HG02610 (cell line): Measurements from ENCODE around the gene ZBTB37.
"Not testable (repeated sequence)": the region's sequence is repeated elsewhere in the genome, so short reads cannot be mapped to it uniquely, and the experiment has no call there.

Experiments used
- ATAC-seq: cut with Tn5 transposase; IDR thresholded peaks from one replicate; pipeline ENCODE4 v1.9.1; 2021; ENCODE audit warnings: mild to moderate bottlenecking, moderate library complexity; ENCODE audit not compliant: unreplicated experiment

The ZBTB37 gene

DNA sequence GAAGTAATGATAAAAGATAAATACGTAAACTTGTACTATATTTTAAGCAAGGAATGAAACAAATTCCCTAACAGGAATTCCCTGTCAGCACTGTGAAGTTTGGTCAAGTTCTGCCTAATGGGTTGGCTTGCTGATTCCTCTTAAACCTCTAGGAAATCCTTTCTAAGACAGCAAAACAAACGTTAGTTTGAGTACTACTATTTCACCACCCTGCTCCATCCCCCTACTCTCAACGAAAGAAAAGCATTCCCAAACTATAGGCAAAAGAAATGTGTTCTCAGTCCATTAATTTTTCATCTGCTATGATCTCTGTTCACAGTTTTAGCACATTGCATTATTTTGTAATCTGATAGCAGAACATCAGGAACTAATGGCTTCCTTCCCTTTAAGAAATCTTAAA, 32.8 kb downstream of the ZBTB37 start:
- no peak for ATAC-seq

DNA sequence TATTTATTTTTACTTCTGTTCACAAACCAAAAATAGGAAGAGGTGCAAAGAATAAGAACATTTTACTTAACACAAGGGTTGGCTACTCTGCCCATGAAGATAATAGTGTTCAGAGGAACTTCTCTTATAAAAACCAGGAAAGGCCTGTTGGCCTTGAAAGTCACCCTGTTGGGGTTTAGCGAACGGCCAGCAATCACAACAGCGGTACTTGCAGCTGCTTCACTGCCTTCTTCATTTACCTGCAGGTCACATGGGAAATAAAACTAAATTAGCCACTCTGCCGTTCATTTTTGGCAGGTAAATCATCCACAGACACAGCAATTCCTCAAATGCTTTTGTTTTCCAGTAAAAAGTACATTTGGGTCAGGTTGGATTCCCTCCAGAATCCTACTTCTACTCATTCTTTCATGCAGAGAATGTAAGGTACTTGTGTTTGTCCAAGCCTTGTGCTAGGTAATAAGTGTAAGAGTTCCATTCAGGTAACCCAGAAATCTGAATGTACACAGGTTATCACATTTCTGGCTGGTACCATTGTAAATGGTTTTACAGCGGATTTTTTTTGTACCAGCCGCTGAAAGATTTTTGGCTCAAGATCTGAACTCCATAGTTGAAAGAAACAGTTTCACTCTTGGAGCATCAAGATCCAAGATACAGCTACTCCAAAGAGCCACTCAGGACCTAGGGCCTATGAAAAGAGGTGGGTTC, 35.8 kb downstream of the ZBTB37 start:
- no peak for ATAC-seq

DNA sequence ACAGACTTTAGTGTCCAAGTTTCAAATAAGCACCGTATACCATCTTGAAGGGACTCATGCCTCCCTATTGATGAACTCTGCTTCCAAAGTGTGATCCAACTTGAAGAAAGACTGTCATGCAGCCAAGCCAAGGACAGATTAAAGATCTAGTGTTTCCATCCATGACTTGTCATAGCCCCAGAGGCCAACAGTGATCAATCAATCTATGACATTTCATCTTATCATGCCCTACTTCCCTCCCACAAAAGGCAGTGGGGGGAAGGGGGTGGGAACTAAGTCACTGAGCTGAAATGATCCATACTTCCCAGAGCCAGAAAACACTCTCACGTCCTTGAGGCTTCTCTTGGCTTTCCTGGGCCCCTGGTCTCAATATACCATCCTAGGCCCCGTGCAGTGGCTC, 44.9 kb downstream of the ZBTB37 start:
- ATAC-seq: no peak

DNA sequence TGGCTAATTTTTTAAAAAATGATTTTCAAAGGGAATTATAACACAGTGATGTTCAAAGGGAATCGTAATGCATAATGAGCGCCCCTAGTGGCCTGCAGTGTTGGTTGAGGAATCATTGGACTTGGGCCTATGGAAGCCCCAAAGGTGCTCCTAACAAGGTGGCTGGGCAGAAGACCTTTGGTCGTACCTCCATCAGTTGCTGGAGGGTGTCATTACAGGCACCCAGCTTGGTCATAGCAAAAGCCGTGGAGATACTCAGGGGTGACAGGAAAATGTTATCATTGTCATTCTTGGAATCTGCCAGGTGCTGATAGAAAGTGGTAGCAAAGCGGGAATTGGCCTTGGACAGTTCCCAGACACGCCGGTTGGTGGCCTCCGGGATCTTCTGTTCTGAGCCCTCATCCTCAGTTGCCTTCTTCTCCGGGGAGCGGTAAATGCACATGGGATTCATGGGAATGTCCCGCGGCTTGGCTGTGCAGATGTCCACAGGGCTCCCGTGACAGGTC, 46.2 kb downstream of the ZBTB37 start:
- no peak for ATAC-seq

DNA sequence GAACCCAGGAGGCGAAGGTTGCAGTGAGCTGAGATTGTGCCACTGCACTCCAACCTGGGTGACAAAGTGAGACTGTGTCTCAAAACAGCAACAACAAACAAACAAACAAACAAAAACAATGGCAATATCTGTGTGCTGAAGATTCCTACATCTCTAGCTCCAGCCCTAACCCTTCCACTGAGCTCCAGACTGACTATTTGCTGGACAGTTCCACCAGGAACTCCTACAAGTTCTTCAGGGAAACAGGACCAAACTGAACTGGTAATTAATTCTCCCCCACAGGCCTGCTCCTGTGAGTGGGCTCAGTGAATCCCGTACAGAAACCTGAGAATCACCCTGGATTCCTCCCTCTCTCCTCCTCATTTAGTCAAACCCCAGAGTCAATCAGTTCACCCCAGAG, 47.4 kb downstream of the ZBTB37 start:
- no peak for ATAC-seq

DNA sequence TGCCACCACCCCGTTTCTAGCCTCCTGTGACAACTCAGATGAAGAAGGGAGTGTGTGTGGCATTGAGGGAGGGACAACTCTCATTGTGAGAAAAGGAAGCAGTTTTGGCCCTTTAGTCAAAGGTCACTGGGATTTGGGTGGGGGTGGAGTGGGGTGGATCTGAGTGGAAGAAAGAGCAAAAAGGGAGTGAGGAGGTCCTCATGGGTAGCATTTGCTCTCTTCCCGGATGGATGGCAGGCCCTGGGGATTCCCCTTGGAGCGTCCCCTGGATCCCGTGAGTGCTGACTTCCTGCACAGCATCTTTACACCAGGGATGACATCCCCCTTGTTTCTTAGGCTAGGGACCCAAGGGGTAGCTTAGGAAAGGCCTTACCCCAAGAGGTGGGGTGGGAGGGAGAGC, 48.5 kb downstream of the ZBTB37 start:
- ATAC-seq: no peak

DNA sequence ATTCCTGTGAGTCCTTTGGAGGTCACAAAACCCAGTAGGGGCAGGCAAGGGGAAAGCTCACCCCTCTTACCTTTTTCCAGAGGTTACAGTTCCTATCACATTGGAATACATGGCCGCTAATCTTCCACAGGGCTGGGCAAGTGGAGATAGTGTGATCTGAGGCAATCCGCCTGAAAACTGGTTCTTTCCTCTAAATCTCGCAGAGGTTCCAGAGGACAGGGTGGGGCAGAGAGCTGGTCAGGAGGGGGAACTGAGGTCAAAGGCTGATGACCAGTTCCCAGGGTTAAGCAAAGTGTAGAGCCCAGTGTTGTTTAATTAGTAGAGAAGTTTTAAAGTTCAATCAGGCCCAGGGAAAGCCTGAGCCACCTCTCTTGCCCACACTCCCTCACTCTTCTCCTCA, 49.0 kb downstream of the ZBTB37 start, which contains the start of gene SERPINC1:
SERPINC1 (minus strand) TSS at position 179 of the 400 bp plus-strand sequence; CDS start at position 111, 68 bp downstream.
- no peak for ATAC-seq

DNA sequence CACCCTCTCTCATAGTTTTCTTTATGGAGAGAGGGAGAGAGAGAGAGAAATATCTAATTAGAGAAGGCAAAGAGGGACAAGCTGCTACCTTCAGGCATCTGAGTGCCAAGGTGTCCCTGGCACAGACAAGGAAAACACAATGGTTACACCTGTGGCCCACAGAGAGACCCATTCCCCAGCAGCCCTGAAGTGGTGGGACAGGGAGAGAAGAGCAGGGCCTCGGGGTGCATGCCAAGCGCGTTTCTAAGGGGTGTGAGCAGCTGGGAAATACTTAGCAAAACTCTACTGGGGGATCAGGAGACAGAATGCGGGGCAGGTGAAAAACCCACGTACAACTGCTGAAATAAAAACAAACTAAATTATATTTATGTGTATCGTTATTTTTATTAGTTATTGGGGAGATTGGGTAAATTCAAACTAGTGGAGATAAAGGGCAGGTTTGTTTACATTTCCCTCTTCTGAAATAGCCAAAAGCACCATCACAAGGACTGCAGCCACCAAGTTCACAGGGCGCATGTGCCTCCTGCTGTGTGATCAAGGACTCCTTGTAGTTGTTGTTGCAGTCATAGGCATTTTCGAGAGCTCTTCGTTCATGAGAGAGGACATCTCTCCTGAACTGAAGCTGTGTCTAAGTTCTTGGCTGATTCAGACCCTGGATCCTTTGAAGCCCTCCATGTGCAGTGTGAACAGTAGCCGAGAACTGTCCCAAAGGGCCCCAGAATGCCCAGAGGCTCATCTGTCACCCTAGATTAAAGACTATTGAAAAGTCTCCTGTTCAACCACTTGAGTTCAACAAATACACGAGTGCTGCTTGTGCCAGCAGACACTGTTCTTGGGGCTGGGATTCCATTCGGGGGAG, 49.7 kb downstream of the ZBTB37 start:
- ATAC-seq: no peak

DNA sequence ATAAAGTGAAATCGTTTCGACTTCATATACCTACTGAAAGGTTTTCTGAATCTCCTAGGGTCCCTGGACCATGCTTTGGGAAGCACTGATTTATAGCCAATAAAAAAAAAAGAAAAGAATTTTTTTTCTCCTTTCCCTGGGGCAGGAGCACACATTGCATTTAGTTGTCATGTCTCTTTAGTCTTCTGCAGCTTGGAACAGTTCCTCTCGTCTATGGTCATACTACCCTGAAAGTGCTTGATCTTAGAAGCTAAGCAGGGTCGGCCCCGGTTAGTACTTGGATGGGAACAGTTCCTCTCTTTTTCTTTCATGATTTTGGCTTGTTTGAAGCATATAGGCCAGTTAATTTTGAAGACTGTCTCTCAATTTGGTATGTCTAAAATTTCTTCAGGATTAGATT, 52.7 kb downstream of the ZBTB37 start:
- no peak for ATAC-seq

DNA sequence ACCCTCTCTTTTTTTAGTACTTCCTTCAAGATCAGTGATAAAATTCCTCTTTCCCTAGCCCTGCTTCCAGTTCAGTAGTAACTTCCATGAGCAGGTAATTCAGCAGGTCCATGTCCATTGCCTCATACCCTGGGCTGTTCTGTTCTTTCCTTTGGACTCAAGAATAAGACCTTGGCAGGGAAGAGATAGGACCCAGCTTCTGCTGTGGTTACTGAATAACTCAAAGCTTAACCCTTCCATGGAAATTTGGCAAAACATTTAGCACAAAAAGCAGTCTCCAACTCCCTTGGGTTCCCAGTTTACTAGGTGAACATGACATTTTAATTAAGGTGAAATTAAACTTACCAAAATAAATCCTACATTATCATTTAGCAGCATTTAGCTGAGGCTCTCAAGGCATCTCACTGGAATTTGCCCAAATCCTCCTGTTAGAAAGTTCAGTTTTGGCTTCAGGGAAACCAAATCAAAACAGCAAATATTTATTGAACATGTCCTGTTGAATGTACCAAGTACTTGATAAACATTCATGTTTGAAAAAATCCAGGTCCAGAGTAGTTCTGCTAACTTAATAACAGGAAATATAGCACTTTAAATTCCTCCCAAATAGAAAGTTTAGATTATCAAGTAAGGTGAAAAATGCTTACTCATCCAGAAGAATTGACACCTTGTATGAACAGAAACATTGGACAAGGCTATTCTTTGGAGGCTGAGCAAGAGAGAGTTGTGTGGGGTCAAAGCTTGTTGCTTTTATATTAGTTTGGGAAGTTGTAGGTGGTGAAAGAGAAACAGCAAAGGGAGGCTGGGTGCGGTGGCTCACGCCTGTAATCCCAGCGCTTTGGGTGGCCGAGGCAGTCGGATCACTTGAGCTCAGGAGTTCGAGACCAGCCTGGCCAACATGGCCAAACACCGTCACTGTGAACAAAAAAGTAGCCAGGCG, 57.4 kb downstream of the ZBTB37 start:
- ATAC-seq: no peak

DNA sequence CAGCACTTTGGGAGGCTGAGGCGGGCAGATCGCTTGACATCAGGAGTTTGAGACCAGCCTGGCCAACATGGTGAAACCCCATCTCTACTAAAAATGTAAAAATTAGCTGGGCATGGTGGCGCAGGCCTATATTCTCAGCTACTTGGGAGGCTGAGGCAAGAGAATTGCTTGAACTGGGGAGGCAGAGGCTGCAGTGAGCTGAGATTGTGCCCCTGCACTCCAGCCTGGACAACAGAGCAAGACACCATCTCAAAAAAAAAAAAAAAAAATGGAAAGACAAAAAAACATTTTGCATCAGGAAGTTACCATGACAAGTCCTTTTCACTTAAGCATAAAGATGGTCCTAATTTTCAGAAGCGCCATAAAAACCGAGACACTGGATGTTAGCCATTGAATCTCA, 62.4 kb downstream of the ZBTB37 start:
- not testable (repeated sequence) for ATAC-seq

DNA sequence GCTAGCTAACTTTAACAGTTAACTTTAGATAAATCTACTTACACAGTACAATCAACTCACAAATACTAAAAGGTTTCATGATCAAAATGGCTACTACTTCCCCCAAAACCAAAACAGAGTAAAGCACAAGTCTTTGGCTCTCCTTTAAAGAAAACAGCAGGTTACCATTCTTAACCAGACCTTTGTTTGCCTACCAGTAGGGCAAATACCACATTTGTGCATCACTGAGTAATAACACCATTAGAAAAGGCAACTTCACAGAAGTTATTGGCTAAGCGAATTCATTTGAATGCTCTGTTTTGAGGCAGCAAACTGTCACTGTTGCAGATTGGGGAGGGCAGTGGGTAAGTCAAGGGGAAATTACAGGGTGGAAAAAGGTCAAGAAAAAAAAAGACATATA, 66.3 kb downstream of the ZBTB37 start:
- no peak for ATAC-seq

DNA sequence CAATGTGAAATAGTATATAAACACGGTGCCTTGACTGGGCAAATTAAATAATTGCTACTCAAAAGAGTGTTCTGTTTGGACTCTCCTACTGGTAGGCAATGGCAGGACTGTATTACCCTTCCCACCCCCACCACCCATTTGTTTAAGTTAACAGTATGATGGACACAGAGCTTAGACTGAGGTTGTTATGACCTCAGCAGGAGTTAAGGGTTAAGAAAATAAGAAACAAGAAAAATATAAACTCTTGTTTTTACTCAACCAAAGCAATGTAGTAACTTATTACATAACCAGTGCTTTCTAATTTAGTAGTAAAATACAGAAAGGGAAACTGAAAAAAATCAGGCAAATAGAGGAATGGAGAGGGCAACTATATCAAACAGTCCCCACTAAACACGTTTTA, 68.9 kb downstream of the ZBTB37 start:
- no peak for ATAC-seq

DNA sequence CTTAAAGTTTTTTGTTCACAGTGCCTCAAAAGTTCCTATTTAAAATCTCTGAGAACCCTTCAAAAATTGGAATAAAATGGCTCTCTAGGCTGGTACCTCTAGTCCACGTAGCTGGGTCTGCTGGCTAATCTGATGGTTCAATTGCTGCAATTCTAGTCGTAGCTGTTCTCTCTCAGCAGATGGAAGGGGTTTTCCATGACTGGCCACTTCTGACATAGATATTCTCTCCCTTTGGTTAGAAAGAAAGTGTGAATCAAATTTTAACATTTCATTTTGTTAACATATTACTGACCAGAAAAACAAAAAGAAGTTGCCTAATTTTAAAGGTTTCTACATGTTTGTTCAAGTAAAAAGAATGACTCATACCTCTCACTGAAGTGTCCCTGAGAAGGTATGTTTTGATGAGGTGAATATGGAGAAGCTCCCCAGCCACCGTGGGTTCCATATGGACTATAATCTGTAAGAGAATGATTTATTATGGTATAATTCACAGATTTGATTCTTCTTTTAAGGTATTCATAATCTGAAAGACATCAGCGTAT, 78.3 kb downstream of the ZBTB37 start:
- ATAC-seq: no peak

DNA sequence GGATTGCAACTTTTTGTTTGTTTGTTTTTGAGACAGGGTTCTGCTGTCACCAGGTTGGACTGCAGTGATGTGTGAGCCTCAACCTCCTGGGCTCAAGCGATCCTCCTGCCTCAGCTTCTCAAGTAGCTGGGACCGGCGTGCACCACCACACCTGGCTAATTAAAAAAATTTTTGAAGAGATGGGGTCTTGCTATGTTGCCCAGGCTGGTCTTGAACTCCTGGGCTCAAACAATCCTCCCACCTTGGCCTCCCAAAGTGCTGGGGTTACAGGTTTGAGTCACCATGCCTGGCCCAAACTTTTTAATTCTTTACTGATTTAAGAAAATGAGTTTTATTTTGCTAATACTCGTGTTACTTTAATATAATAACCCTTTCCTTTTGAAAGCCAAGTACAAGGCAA, 80.4 kb downstream of the ZBTB37 start:
- ATAC-seq: no peak
